Neural cell (in vitro differentiated cells): ENCODE results near the gene SWT1.

Experiments used
- POLR2AphosphoS5 ChIP-seq: IDR thresholded peaks from 2 replicates; pipeline ENCODE4 v1.6.1; 2012
- TAF1 ChIP-seq: IDR thresholded peaks from 2 replicates; pipeline ENCODE4 v1.6.1; 2012; ENCODE audit warnings: low read depth
- TF ChIP-seq, protein P1 (sequence below): fragments of 450-650 bp; IDR thresholded peaks from 2 replicates; pipeline ENCODE4 v1.5.1; 2014; ENCODE audit warnings: antibody characterized with exemption, mild to moderate bottlenecking, moderate library complexity; ENCODE audit not compliant: poor library complexity, severe bottlenecking

DNA sequence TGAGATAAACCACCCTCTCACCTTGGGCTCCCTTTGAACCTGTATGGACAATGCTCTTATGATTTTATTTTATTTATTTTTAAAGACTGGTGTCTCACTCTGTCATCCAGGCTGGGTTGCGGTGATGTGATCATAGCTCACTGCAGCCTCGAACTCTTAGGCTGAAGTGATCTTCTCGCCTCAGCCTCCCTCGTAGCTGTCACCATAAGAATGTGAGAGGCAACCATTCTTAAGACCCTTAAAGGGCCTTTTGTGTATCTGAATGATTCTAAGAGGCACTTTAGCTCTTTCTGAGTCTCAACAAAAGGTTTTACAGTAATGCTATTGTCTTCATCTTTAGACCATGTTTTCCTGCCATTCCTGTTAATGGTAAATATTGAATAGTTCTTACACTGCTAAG, 93.1 kb downstream of the SWT1 start:
- TF ChIP-seq, protein P1, sequence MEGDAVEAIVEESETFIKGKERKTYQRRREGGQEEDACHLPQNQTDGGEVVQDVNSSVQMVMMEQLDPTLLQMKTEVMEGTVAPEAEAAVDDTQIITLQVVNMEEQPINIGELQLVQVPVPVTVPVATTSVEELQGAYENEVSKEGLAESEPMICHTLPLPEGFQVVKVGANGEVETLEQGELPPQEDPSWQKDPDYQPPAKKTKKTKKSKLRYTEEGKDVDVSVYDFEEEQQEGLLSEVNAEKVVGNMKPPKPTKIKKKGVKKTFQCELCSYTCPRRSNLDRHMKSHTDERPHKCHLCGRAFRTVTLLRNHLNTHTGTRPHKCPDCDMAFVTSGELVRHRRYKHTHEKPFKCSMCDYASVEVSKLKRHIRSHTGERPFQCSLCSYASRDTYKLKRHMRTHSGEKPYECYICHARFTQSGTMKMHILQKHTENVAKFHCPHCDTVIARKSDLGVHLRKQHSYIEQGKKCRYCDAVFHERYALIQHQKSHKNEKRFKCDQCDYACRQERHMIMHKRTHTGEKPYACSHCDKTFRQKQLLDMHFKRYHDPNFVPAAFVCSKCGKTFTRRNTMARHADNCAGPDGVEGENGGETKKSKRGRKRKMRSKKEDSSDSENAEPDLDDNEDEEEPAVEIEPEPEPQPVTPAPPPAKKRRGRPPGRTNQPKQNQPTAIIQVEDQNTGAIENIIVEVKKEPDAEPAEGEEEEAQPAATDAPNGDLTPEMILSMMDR: no peak
- TF ChIP-seq TAF1: no peak
- TF ChIP-seq POLR2AphosphoS5: no peak
